ENCODE data around the gene AFP. TPM values are rescaled to one million over a fixed set of nuclear protein-coding genes. Genes with fewer than 3 reads are reported as not detected.

The AFP gene
- total RNA-seq, 4 donors from 2014 or later = not detected

DNA sequence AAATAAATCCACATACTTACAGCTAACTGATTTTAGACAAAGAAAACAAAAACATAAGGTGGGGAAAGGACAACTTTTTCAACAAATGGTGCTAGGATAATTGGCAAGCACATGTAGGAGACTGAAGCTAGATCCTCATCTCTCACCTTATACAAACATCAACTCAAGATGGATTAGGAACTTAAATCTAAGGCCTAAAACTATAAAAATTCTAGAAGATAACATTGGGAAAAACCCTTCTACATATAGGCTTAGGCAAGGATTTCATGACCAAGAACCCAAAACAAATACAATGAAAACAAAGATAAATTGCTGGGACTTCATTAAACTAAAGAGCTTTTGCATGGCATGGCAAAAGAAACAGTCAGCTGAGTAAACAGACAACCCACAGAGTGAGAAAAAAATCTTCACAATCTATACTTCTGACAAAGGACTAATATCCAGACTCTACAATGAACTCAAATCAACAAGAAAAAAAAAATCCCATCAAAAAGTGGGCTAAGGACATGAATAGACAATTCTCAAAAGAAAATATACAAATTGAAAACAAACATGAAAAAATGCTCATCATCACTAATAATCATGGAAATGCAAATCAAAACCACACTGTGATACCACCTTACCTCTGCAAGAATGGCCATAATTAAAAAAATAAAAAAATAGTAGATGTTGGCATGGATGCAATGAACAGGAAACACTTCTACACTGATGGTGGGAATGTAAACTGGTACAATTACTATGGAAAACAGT is 14.1 kb upstream of the AFP start:
- TF ChIP-seq, protein P1, sequence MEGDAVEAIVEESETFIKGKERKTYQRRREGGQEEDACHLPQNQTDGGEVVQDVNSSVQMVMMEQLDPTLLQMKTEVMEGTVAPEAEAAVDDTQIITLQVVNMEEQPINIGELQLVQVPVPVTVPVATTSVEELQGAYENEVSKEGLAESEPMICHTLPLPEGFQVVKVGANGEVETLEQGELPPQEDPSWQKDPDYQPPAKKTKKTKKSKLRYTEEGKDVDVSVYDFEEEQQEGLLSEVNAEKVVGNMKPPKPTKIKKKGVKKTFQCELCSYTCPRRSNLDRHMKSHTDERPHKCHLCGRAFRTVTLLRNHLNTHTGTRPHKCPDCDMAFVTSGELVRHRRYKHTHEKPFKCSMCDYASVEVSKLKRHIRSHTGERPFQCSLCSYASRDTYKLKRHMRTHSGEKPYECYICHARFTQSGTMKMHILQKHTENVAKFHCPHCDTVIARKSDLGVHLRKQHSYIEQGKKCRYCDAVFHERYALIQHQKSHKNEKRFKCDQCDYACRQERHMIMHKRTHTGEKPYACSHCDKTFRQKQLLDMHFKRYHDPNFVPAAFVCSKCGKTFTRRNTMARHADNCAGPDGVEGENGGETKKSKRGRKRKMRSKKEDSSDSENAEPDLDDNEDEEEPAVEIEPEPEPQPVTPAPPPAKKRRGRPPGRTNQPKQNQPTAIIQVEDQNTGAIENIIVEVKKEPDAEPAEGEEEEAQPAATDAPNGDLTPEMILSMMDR (IDR thresholded peaks at IDR 0.05; ENCODE audit: low read depth) = no peak

DNA sequence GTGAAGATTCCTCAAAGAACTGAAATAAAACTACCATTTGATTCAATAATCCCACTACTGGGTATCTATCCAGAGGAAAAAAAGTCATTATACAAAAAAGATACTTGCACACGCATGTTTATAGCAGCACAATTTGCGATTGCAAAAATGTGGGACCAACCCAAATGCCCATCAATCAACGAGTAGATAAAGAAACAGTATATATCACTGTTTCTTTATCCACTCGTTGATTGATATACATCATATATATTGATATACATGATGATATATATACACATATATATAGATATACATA is 13.6 kb upstream of the AFP start:
- TF ChIP-seq, protein P1 (IDR thresholded peaks at IDR 0.05; ENCODE audit: low read depth) = no peak

DNA sequence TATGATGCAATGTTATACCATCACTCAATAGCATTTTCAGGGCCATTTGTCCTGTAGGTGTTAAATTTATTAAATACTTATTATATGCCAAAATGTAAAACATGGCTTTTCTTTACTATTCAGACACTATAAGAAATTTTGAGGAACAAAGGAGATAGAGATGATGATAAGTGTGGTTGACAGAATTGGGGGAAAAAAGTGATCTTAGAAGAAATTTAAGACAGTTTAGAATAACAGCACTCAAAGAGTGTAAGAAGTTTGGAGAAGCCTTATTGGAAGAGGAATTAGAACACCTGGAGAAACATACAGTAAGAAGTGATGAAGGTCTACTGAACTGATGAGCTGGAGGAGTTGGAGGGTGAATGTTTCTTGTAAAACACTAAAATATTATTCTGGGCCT is 12.8 kb upstream of the AFP start:
- TF ChIP-seq, protein P1 (IDR thresholded peaks at IDR 0.05; ENCODE audit: low read depth) = no peak

DNA sequence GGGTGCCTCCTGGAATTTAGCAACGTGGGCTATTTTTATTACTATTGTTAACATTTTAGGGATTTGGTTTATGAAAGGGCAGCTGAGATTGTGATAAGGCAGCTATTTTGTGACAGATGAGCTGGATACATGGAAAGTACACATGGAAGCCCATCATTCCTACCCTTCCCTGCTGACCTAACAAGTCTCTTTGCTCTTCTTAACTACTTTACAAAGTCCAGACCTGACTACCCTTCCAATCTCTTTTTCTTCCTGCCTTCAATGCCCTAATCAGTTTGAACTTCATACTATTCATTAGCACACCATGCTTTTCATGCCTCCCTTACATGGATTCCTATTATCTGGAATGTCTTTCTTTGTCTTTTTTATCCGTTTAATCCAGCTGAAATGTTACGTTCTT is 9.4 kb upstream of the AFP start:
- TF ChIP-seq, protein P1 (IDR thresholded peaks at IDR 0.05; ENCODE audit: low read depth) = no peak

DNA sequence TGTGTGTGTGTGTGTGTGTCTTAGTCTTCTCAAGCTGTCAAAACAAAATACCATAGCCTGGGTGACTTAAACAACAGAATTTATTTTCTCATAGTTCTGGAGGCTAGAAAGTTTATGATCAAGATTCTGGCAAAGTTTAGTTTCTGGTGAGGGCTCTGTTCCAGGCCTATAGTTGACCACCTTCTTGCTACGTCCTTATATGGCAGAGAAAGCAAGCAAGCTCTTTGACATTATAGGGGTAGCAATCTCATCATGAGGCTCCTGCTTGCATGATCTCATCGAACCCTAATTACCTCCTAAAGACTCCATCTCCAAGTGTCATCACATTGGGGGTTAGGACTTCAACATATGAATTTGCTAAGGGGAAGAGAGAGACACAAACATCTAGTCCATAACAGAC is 6.9 kb upstream of the AFP start:
- TF ChIP-seq, protein P1 (IDR thresholded peaks at IDR 0.05; ENCODE audit: low read depth) = no peak

DNA sequence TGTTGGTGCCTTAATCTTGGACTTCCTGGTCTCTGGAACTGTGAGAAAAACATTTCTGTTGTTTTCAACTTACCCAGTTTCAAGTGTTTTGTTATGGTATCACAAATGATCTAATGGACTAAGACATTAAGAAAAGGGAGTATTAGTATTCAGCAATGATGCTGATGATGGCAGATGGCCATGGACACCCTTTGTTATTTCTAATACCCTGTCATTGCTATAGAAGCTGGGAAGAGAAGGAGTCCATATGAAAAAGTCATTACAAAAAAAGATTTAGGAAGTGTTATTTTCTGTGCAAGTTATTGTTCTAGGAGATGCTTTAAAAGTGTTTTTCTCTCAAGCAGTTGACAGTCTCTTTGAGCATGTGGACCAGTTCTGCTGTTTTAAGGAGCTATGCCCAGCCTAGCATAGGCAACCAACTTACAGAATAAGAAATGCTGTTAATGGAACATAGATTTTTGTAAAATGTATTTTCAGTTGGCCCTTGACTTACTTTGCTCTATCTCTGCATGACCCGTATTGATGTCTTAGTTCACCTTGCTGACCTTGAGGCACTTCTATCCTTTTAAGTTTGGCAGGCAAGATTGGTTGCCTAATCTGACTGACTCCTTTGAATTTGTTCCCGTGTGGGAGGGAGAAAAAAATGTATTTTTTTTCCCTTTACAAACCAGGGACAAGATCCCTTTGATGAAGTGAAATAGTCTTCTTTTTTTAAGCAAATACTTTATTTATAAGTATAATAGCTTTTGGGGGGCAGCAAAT is 6.0 kb upstream of the AFP start:
- TF ChIP-seq, protein P1 (IDR thresholded peaks at IDR 0.05; ENCODE audit: low read depth) = no peak

DNA sequence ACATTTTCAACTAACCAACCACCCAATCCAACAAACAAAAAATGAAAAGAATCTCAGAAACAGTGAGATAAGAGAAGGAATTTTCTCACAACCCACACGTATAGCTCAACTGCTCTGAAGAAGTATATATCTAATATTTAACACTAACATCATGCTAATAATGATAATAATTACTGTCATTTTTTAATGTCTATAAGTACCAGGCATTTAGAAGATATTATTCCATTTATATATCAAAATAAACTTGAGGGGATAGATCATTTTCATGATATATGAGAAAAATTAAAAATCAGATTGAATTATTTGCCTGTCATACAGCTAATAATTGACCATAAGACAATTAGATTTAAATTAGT is 4.2 kb upstream of the AFP start:
- TF ChIP-seq, protein P1 (IDR thresholded peaks at IDR 0.05; ENCODE audit: low read depth) = no peak

Data from subcutaneous adipose tissue (tissue), 4 donors.